HG03175 (cell line): ENCODE data around the gene DUSP1.
"Not testable (repeated sequence)": the region's sequence is repeated elsewhere in the genome, so short reads cannot be mapped to it uniquely, and the experiment has no call there.

Experiments
- ATAC-seq: cut with Tn5 transposase; IDR thresholded peaks from one replicate; pipeline ENCODE4 v1.9.1; 2021; ENCODE audit warnings: mild to moderate bottlenecking, moderate library complexity; ENCODE audit not compliant: unreplicated experiment

Gene DUSP1

GRCh38 chr5:172798422-172799215 lies 27.6 kb upstream of the DUSP1 start:
- ATAC-seq = no peak

DNA sequence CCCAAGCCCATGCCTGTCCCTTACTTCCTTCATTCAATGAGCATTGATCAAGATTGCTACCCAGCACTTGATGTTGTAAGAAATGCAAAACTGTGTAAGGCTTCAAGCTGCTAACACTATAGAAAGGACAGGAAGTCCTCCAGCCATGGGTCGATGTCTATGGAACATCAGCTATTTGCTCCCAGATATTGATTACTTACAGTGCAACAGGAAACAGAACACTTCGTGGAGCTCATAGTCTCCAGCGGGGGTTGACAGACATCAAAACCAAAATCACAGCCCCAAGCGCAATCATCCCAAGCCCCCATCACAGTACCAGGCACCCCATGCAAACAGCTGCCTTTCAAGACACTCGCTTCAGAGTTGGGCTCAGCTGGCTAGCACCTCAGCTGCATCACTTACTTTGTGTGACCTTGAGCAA lies 26.8 kb upstream of the DUSP1 start:
- no peak for ATAC-seq

- no peak for ATAC-seq
These were observed 25.3 kb upstream of the DUSP1 start for GRCh38 chr5:172796306-172796705.

GRCh38 chr5:172795318-172795977 lies 24.5 kb upstream of the DUSP1 start:
- no peak for ATAC-seq

DNA sequence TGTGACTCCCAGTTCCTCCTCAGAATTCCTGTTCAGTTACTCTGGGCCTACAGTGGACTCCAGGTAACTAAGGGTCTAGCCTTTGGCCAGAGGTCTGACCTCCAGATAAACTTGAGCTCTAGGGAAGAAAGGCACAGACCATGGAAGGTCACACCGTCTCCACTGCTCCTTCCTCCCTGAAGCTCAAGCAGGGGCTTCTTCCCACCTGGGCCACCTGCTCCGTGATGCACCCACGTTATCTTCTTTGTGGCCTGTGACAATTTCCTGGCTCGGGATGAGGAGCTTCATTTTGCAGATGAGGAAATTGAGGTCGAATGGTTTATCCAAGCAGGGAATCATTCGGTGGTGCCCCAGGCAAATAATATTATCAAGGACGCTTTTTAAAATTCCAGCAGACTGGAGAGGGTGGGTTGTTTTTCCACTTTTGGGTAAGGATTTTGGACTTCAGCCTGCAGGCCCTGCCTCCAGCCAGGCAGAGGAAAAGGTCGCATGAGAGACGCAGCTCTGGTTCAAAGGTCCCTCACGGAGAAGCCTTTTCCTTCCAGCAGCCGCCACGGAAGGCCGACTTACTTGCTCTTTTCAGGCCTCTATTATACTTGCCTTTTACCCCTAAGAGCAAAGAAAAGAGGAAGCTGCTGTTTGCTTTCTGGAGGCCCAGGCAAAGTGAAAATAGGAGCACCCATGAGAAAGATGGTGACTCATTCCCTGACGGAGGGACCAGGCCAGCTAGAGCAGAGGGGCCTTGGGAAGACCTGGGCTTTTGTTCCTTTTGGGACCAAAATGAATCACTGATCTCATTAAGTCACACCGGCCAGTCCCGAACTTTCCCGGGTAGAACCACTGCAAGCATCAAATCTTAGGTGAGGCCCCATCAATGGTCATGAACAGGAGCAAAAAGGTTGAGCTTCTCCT lies 22.8 kb upstream of the DUSP1 start:
- ATAC-seq = no peak

GRCh38 chr5:172792701-172793570 lies 21.9 kb upstream of the DUSP1 start:
- no peak for ATAC-seq

DNA sequence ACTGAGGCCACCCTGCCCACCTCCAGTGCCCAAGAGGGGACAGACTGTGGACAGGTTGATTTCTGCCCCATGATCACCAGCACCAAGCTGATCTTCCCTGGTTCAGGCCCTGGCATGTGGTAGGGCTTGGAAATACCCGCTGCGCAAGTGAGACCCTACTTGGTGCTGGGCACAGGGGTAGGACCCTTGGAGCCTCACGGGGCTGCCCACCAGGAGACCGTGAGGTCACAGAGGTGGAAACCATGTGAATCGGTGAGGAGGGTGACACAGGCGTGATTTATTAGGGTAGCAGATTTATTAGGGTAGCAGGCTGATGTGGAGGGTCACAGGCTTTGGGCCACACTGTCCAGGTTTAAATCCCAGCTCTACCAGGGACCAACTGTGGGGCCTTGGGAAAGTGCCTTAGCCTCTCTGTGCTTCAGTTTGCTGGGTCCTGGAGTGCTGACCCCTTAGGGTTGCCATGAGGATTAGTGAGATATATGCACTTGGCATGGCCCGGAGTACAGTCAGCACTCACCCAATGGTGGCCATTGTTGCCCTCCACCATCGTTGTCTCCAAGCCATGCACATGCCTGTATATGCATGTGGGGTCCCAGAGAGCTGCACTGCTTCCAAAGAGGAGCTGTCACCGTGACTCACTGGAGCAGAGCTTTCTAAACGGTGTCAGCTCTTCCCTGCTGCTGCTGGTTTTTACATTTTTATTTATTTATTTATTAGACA lies 20.9 kb upstream of the DUSP1 start:
- no peak for ATAC-seq

DNA sequence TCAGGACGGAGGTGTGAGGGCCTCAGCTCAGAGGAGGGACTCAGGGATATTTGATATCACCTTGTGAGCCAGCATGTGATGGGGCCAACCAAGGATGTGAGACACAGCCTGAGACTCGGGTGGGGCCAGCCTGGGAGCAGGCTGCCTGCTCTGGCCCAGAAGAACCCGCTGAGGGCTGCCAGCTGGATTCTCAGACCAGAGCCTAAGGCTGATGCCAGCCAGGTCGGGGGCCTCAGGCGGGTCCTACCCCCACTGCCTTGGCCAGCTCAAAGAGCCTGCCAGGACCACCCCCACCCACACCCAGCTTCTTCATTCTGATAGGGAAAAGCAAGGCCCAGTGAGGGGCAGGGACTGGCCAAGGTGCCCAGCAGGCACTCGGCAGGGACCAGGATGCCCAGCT lies 20.3 kb upstream of the DUSP1 start:
- no peak for ATAC-seq

GRCh38 chr5:172790496-172790889 lies 19.5 kb upstream of the DUSP1 start:
- no peak for ATAC-seq

DNA sequence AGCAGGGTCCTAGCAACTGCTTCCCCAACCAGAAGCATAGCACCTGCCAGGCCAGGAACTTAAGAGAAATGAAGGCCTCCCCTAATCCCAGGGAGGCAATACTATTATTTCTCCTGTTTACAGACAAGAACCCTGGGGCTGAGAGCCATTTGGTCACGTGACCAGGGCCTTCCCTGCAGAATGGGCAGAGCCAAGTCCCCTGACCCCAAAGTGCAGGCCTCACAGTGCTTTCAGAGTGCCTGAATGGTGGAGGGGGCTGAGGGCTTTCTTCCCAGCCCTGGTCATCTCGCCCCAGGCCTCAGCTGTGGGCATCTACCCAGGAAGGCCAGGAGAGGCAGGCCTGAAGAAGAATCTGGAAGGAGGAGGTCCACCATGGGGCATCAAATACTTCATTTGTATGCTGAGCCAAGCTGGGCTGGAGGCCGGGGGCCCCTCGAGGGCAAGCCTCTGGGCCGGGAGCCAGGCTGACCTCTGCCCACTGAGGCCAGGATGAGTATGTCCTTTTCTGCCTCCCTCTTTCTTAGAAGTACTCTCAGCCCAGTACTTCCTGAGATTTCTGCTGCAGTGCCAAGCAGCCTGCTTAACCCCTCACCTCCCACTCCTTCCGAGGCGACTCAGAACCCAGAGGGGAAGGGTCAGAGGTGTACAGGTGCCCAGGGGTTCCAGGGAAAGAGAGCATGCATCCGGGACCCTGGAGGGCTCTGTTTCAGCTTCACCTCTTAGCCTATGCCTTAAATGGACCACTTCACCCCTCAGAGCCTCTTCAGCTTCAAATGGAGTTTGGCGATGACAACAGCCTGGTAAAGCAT lies 18.9 kb upstream of the DUSP1 start:
- no peak for ATAC-seq

GRCh38 chr5:172788771-172789686 lies 18.0 kb upstream of the DUSP1 start:
- ATAC-seq = no peak

GRCh38 chr5:172787538-172787937 lies 16.5 kb upstream of the DUSP1 start:
- not testable (repeated sequence) for ATAC-seq

- ATAC-seq = no peak
These were observed 15.9 kb upstream of the DUSP1 start for GRCh38 chr5:172786736-172787462.

- no peak for ATAC-seq
These were observed 14.6 kb upstream of the DUSP1 start for GRCh38 chr5:172785429-172786088.

DNA sequence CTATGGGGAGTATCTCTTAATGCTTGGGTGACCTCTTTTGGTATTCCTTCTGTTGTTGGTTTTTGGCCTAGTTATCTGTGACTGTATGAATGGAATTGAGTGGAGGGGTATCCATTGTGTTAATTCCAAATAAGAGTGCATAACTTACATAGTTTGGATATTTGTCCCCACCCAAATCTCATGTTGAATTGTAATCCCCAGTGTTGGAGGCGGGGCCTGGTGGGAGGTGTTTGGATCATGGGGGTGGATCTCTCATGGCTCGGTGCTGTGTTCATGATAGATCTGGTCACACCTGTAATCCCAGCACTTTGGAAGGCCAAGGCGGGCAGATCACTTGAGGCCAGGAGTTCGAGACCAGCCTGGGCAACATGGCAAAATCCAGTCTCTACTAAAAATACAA lies 13.2 kb upstream of the DUSP1 start:
- ATAC-seq = not testable (repeated sequence)

- ATAC-seq = not testable (repeated sequence)
These were observed 12.3 kb upstream of the DUSP1 start for GRCh38 chr5:172783319-172783718.
